ENCODE measurements around the gene PRTN3. TPM values are rescaled to one million over a fixed set of nuclear protein-coding genes. Genes with fewer than 3 reads are reported as not detected.
A peak's percentile ranks its signal among the peaks of the same experiment; 100 is the strongest.

Gene PRTN3
- total RNA-seq, 1 experiment from 2014 or later: not detected

DNA sequence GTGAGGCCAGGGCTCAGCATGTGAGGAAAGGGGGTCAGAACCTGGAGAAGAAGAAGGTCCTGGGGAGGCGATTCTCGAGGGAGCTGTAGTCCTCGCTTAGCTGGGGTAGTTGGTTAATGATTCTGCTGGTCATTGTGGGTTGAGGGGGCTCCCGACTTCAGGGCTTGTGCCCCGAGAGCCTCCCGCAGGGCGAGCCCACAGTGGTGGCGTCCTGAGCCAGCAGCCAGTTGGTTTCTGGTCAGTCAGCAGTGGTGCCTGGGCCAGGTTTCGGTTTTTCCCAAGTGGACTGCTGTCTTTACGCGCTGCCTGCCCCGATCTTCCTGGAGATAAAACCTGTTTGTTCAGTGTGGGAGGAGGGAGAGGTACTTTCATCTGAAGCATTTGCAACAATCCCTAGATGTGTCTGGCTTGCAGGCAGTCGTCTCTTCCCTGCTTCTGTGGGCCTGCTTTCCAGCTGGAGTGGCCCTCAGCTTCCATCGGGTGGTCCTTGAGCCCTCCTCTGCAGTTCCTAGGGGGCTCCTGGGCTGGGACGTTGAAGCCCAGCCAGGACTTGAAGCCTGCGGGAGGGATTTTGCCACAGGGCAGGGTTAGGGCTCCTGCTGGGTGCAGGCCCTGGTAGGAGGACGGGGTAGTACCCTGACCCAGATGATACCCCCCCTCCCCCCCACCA, 40.3 kb upstream of the PRTN3 start:
- Histone ChIP-seq H3K9me3 (ENCODE audit: insufficient read depth, low read depth) (no peaks in the 10 kb centered on the region), H3K9me2 (ENCODE audit: insufficient read depth) (no peaks in the 10 kb centered on the region), H3K4me1 (replicated peaks; ENCODE audit: insufficient read depth) (peaks cover 23% of the 10 kb centered on the region), H3K27me3 (ENCODE audit: insufficient read depth, low read depth) (no peaks in the 10 kb centered on the region), H3K27ac (peak overlapping the region; percentile 72), H3K79me2 (ENCODE audit: low read depth) (peaks cover 76% of the 10 kb centered on the region), H3F3A (ENCODE audit: insufficient read depth, low read depth) (peaks cover 41% of the 10 kb centered on the region; the same call in 1 of the 2 replicates), H2AFZ (no peak overlapping the region), H3K4me2 (peak overlapping the region; percentile 97), H4K20me1 (ENCODE audit: insufficient read depth) (peaks cover 76% of the 10 kb centered on the region), H3K4me3 (peak overlapping the region; percentile 78; the same call in 1 of the 2 replicates), H3K36me3 (ENCODE audit: low read depth) (peaks cover 32% of the 10 kb centered on the region)
- ChIA-PET CTCF (no interaction called here), POLR2A (ENCODE audit: unreplicated experiment) (no interaction called here)
- TF ChIP-seq, protein P1, sequence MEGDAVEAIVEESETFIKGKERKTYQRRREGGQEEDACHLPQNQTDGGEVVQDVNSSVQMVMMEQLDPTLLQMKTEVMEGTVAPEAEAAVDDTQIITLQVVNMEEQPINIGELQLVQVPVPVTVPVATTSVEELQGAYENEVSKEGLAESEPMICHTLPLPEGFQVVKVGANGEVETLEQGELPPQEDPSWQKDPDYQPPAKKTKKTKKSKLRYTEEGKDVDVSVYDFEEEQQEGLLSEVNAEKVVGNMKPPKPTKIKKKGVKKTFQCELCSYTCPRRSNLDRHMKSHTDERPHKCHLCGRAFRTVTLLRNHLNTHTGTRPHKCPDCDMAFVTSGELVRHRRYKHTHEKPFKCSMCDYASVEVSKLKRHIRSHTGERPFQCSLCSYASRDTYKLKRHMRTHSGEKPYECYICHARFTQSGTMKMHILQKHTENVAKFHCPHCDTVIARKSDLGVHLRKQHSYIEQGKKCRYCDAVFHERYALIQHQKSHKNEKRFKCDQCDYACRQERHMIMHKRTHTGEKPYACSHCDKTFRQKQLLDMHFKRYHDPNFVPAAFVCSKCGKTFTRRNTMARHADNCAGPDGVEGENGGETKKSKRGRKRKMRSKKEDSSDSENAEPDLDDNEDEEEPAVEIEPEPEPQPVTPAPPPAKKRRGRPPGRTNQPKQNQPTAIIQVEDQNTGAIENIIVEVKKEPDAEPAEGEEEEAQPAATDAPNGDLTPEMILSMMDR (conservative IDR thresholded peaks at IDR 0.05): no peak
- TF ChIP-seq EZH2 (IDR thresholded peaks at IDR 0.05; ENCODE audit: low read depth): no peak
- intact Hi-C loops (cut with micrococcal nuclease; ENCODE audit: unreplicated experiment): no loop called here
- peak; percentile 71 to 78 for DNase-seq
- BruUV-seq (replicated peaks): no TSS peak

DNA sequence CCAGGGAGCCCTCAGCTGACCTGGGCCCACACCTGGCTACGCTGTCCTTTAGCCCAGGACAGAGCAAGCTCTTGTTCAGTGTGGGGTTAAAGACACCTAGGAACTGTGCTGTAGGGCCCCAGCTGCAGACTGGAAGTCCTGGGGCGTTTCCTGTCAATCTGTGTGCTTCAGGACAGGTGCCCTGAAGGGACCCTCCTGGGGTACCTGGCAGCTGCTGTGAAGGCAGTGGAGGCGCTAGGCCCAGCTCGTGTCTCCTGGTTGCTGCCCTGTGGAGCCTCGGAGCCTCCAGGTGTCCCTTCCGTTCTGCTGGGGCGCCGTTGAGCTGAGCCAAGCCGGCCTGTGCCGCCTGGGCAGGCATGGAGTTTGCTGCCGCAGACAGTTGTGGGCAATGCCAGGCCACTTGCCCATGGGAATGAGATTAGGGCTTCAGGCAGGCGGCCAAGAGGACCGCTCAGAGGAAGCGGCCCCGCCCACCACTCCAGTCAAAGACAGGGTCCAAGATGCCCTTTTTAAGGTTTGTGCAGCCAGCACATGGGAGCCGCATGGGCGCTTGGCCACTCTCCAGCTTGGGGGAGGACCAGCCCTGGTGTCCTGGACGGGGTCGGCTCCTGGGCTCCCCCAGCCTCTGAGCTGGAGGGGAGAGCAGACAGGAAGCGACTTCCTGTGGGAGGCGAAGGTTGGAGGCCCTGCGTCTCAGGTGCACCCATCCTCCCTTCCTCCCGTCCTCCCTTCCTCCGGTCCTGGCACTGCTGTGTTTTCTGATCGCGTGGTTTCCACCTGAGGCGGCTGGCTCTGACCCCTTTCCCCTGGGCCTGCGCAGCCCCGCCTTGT, 39.6 kb upstream of the PRTN3 start:
- intact Hi-C loops (cut with micrococcal nuclease; ENCODE audit: unreplicated experiment): no loop called here
- H3K9me2 ChIP-seq (ENCODE audit: insufficient read depth): no peaks in the 10 kb centered on the region
- no peaks in the 10 kb centered on the region for H3K9me3 ChIP-seq (ENCODE audit: insufficient read depth, low read depth)
- H3F3A ChIP-seq (ENCODE audit: insufficient read depth, low read depth): peaks cover 41% of the 10 kb centered on the region; the same call in 1 of the 2 replicates
- H3K4me1 ChIP-seq (replicated peaks; ENCODE audit: insufficient read depth): peaks cover 23% of the 10 kb centered on the region
- ChIA-PET CTCF (no interaction called here), POLR2A (ENCODE audit: unreplicated experiment) (no interaction called here)
- peaks cover 80% of the 10 kb centered on the region for H3K79me2 ChIP-seq (ENCODE audit: low read depth)
- no peak for DNase-seq
- no peak overlapping the region for H3K4me3 ChIP-seq
- no TSS peak for BruUV-seq (replicated peaks)
- peak overlapping the region; percentile 97 for H3K4me2 ChIP-seq
- H3K36me3 ChIP-seq (ENCODE audit: low read depth): peaks cover 33% of the 10 kb centered on the region
- no peak overlapping the region for H2AFZ ChIP-seq
- TF ChIP-seq, protein P1 (conservative IDR thresholded peaks at IDR 0.05): no peak
- TF ChIP-seq EZH2 (IDR thresholded peaks at IDR 0.05; ENCODE audit: low read depth): no peak
- H3K27me3 ChIP-seq (ENCODE audit: insufficient read depth, low read depth): no peaks in the 10 kb centered on the region
- peak overlapping the region; percentile 72; the same call in 1 of the 2 replicates for H3K27ac ChIP-seq
- peaks cover 82% of the 10 kb centered on the region for H4K20me1 ChIP-seq (ENCODE audit: insufficient read depth)

DNA sequence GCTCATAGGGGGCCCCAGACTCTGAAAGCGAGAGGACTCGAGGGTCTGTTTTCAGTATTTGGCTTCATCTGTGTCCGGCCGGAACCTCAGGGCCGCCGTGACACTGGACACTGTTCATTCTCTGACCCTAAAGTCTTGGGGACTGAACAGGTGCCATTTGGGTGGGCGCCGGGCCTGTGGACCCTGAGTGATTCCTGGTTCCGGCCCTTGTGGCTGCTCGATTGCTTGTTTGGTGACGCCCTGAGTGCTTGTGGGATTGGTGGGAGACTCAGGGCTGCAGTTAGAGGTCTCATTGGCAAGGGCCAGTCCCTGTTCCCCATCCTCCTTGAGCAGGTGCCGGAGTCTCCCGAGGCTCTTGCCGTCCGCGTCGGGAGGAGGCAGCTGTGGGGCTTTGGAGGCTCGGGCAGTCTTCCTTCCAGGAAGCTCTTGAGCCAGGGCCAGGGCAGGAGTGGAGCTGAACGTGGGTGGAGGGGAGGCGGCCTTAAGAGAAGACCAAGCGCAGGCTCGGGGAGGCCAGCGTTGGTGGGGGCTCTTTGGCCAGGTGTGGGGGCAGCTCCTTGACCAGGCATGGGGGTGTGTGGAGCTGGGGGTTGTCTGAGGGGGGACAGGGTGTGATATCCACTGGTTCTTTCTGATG, 38.8 kb upstream of the PRTN3 start:
- H3K36me3 ChIP-seq (ENCODE audit: low read depth): peaks cover 33% of the 10 kb centered on the region
- DNase-seq: no peak
- no peaks in the 10 kb centered on the region for H3K9me2 ChIP-seq (ENCODE audit: insufficient read depth)
- peaks cover 87% of the 10 kb centered on the region for H3K79me2 ChIP-seq (ENCODE audit: low read depth)
- peaks cover 90% of the 10 kb centered on the region for H4K20me1 ChIP-seq (ENCODE audit: insufficient read depth)
- H3K4me1 ChIP-seq (replicated peaks; ENCODE audit: insufficient read depth): peaks cover 23% of the 10 kb centered on the region
- H3K4me3 ChIP-seq: no peak overlapping the region
- intact Hi-C loops (cut with micrococcal nuclease; ENCODE audit: unreplicated experiment): no loop called here
- TF ChIP-seq EZH2 (IDR thresholded peaks at IDR 0.05; ENCODE audit: low read depth): no peak
- TF ChIP-seq, protein P1 (conservative IDR thresholded peaks at IDR 0.05): no peak
- no peak overlapping the region for H3K4me2 ChIP-seq
- ChIA-PET POLR2A (ENCODE audit: unreplicated experiment) (no interaction called here), CTCF (no interaction called here)
- H3K27ac ChIP-seq: no peak overlapping the region
- peaks cover 42% of the 10 kb centered on the region; the same call in 1 of the 2 replicates for H3F3A ChIP-seq (ENCODE audit: insufficient read depth, low read depth)
- no peaks in the 10 kb centered on the region for H3K9me3 ChIP-seq (ENCODE audit: insufficient read depth, low read depth)
- H2AFZ ChIP-seq: no peak overlapping the region
- H3K27me3 ChIP-seq (ENCODE audit: insufficient read depth, low read depth): no peaks in the 10 kb centered on the region
- BruUV-seq (replicated peaks): no TSS peak
